Measurements from ENCODE around the gene TAF4B.

Gene TAF4B

DNA sequence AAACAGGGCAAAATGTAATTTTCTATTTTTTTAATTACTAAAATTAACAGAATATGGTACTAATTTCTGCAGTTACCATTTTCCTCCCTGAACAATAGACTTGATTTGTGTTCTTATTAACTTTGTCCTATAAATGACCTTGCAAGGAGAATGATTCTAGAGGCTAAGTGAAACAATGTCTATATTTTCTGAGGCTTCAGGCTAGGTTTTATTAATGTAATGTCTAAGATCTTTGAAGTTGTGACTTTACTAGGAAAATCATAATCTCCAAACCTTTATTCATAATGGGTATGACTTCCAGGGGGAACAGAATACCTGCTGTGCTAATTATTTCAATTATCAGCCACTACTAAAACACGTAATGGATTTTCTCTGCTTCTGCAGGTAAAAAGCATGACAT is 94.4 kb downstream of the TAF4B start:
- Histone ChIP-seq H3K4me1 (no peaks in the 10 kb centered on the region), H2AFZ (no peak overlapping the region), H3K27me3 (ENCODE audit: control insufficient read depth, insufficient read depth, low read length) (no peaks in the 10 kb centered on the region), H3K4me2 (ENCODE audit: low read length) (no peak overlapping the region), H3K9ac (no peak overlapping the region), H3K27ac (no peak overlapping the region), H3K79me2 (no peaks in the 10 kb centered on the region), H3K9me3 (ENCODE audit: control insufficient read depth, low read length) (no peaks in the 10 kb centered on the region), H3K36me3 (ENCODE audit: control insufficient read depth, insufficient read depth, low read length) (no peaks in the 10 kb centered on the region), H3K4me3 (ENCODE audit: low read depth, low read length) (no peak overlapping the region)
- TF ChIP-seq, protein P1, sequence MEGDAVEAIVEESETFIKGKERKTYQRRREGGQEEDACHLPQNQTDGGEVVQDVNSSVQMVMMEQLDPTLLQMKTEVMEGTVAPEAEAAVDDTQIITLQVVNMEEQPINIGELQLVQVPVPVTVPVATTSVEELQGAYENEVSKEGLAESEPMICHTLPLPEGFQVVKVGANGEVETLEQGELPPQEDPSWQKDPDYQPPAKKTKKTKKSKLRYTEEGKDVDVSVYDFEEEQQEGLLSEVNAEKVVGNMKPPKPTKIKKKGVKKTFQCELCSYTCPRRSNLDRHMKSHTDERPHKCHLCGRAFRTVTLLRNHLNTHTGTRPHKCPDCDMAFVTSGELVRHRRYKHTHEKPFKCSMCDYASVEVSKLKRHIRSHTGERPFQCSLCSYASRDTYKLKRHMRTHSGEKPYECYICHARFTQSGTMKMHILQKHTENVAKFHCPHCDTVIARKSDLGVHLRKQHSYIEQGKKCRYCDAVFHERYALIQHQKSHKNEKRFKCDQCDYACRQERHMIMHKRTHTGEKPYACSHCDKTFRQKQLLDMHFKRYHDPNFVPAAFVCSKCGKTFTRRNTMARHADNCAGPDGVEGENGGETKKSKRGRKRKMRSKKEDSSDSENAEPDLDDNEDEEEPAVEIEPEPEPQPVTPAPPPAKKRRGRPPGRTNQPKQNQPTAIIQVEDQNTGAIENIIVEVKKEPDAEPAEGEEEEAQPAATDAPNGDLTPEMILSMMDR (IDR thresholded peaks at IDR 0.05) = no peak

DNA sequence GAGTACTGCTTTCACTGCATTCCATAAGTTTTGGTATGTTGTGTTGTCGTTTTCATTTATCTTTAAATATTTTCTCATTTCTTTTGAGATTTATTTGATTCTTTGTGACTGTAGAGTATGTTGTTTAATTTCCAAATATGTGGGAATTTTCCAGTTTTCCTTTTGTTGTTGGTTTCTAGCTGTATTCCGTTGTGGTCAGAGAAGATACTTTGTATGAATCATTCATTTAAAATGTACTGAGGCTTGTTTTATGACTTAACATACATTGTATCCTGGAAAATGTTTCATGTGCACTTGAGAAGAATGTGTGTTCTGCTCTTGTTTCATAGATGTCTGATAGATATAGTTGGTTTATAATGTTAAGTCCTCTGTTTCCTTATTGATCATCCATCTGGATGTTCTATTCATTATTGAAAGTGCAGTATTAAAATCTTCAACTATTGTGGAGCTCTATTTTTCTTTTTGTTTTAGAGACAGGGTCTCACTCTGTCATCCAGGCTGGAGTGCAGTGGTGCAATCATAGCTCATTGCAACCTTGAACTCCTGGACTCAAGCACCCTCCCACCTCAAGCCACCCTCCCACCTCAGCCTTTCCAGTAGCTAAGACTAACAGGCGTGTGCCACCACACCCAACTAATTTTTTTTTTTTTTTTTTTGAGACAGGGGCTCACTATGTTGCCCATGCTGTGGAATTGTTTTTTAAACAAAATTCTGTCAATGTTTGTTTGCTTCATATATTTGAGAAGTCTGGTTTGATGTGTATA is 96.8 kb downstream of the TAF4B start:
- Histone ChIP-seq H3K4me2 (ENCODE audit: low read length) (no peak overlapping the region), H3K9ac (no peak overlapping the region), H3K4me1 (no peaks in the 10 kb centered on the region), H3K9me3 (ENCODE audit: control insufficient read depth, low read length) (no peaks in the 10 kb centered on the region), H3K4me3 (ENCODE audit: low read depth, low read length) (no peak overlapping the region), H2AFZ (no peak overlapping the region), H3K79me2 (no peaks in the 10 kb centered on the region), H3K27ac (no peak overlapping the region), H3K27me3 (ENCODE audit: control insufficient read depth, insufficient read depth, low read length) (no peaks in the 10 kb centered on the region), H3K36me3 (ENCODE audit: control insufficient read depth, insufficient read depth, low read length) (no peaks in the 10 kb centered on the region)
- TF ChIP-seq, protein P1 (IDR thresholded peaks at IDR 0.05) = no peak

GRCh38 chr18:26325771-26326170 is 99.5 kb downstream of the TAF4B start:
- Histone ChIP-seq H3K4me2 (ENCODE audit: low read length) (no peak overlapping the region), H3K36me3 (ENCODE audit: control insufficient read depth, insufficient read depth, low read length) (no peaks in the 10 kb centered on the region), H2AFZ (no peak overlapping the region), H3K4me1 (no peaks in the 10 kb centered on the region), H3K27ac (no peak overlapping the region), H3K9me3 (ENCODE audit: control insufficient read depth, low read length) (no peaks in the 10 kb centered on the region), H3K9ac (no peak overlapping the region), H3K27me3 (ENCODE audit: control insufficient read depth, insufficient read depth, low read length) (no peaks in the 10 kb centered on the region), H3K79me2 (no peaks in the 10 kb centered on the region), H3K4me3 (ENCODE audit: low read depth, low read length) (no peak overlapping the region)
- TF ChIP-seq, protein P1 (IDR thresholded peaks at IDR 0.05) = no peak

DNA sequence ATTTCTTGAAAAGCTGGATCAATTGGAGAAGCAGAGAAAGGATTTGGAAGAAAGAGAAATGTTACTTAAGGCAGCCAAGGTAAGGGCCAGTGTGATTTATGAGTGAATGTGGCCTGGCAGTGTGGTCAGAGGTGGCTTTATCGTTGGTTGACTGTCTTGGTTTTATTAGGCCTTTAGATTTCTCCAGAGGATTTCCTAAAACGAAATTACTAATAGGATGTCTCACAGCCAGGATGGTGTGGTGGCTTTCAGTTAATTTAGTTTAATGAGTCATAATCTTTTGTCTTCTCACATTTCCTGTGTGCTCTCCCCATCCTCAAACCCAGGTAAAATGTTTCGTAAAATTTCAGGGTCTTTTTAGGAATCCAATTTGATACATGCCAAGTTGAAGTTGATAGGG is 100.8 kb downstream of the TAF4B start:
- H2AFZ ChIP-seq = no peak overlapping the region
- H3K4me3 ChIP-seq (ENCODE audit: low read depth, low read length) = no peak overlapping the region
- no peaks in the 10 kb centered on the region for H3K27me3 ChIP-seq (ENCODE audit: control insufficient read depth, insufficient read depth, low read length)
- H3K9ac ChIP-seq = no peak overlapping the region
- no peaks in the 10 kb centered on the region for H3K4me1 ChIP-seq
- TF ChIP-seq, protein P1 (IDR thresholded peaks at IDR 0.05) = no peak
- H3K27ac ChIP-seq = no peak overlapping the region
- no peak overlapping the region for H3K4me2 ChIP-seq (ENCODE audit: low read length)
- H3K36me3 ChIP-seq (ENCODE audit: control insufficient read depth, insufficient read depth, low read length) = no peaks in the 10 kb centered on the region
- H3K9me3 ChIP-seq (ENCODE audit: control insufficient read depth, low read length) = no peaks in the 10 kb centered on the region
- no peaks in the 10 kb centered on the region for H3K79me2 ChIP-seq

- no peak overlapping the region for H3K4me3 ChIP-seq (ENCODE audit: low read depth, low read length)
- H2AFZ ChIP-seq = no peak overlapping the region
- TF ChIP-seq, protein P1 (IDR thresholded peaks at IDR 0.05) = no peak
- H3K4me2 ChIP-seq (ENCODE audit: low read length) = no peak overlapping the region
- H3K36me3 ChIP-seq (ENCODE audit: control insufficient read depth, insufficient read depth, low read length) = no peaks in the 10 kb centered on the region
- H3K79me2 ChIP-seq = no peaks in the 10 kb centered on the region
- H3K9me3 ChIP-seq (ENCODE audit: control insufficient read depth, low read length) = no peaks in the 10 kb centered on the region
- no peaks in the 10 kb centered on the region for H3K4me1 ChIP-seq
- H3K27me3 ChIP-seq (ENCODE audit: control insufficient read depth, insufficient read depth, low read length) = no peaks in the 10 kb centered on the region
- no peak overlapping the region for H3K27ac ChIP-seq
- H3K9ac ChIP-seq = no peak overlapping the region
Observed at GRCh38 chr18:26332991-26333390, 106.7 kb downstream of the TAF4B start.
